Transverse colon (tissue), 4 donors: ENCODE data around the gene TET2. TPM values are rescaled to one million over a fixed set of nuclear protein-coding genes. Genes with fewer than 3 reads are reported as not detected.

Experiments used
- DNase-seq: peaks from one replicate; pipeline ENCODE4 v3.0.0-alpha.2; 2019
- H3K27ac ChIP-seq, 4 donors: fragments of 200-600 bp; sonication (generic); 2 replicates each; pipeline ENCODE4 v1.5.1; 2016 to 2018; ENCODE audit warnings: inconsistent platforms in 4 of 4
- H3K27me3 ChIP-seq: fragments of 200-600 bp; sonication (generic); 2 replicates; pipeline ENCODE4 v1.5.1; 2017; ENCODE audit warnings: inconsistent platforms
- H3K36me3 ChIP-seq, 4 donors: fragments of 200-600 bp; sonication (generic); 2 replicates each; pipeline ENCODE4 v1.5.1; 2017 to 2019; ENCODE audit warnings: inconsistent platforms in 4 of 4
- H3K4me1 ChIP-seq, 4 donors: fragments of 200-600 bp; sonication (generic); 2 replicates each; pipeline ENCODE4 v1.5.1; 2017 to 2020; ENCODE audit warnings: inconsistent platforms in 4 of 4
- H3K4me3 ChIP-seq, 4 donors: fragments of 200-600 bp; sonication (generic); 1 replicate in 1 of 4; 2 replicates in 3 of 4; pipeline versions ENCODE4 v1.5.1 to v1.6.1; 2017 to 2019; ENCODE audit warnings: inconsistent platforms in 4 of 4
- H3K9me3 ChIP-seq, 2 donors: fragments of 200-600 bp; sonication (generic); 2 replicates each; pipeline ENCODE4 v1.5.1; 2017 to 2019; ENCODE audit warnings: inconsistent platforms in 2 of 2
- CTCF ChIP-seq, 5 experiments: fragments of 200-600 bp in 3 of 5; fragments of 450-650 bp in 2 of 5; sonication (generic) in 3 of 5; IDR thresholded peaks; 1 replicate in 2 of 5; 2 replicates in 3 of 5; pipeline ENCODE4 v1.5.1; 2016 to 2017; ENCODE audit warnings: antibody characterized with exemption in 5 of 5, inconsistent platforms in 3 of 5, mild to moderate bottlenecking in 2 of 5, moderate library complexity in 1 of 5
- EP300 ChIP-seq: sonication (generic); formaldehyde crosslinking; IDR thresholded peaks from one replicate; pipeline ENCODE4 v1.6.1; 2017; ENCODE audit warnings: antibody characterized with exemption, low read depth
- POLR2A ChIP-seq: fragments of 450-650 bp; IDR thresholded peaks from one replicate; pipeline ENCODE4 v1.6.1; 2016; ENCODE audit warnings: antibody characterized with exemption, mild to moderate bottlenecking, moderate library complexity
- POLR2AphosphoS5 ChIP-seq, 3 donors: sonication (generic); formaldehyde crosslinking; IDR thresholded peaks; one replicate each; pipeline ENCODE4 v1.6.1; 2016; ENCODE audit warnings: antibody characterized with exemption in 3 of 3
- WGBS, 2 donors: methylation state at CpG; one replicate each; pipeline ENCODE4 v1.1.5; 2018; ENCODE audit warnings: low coverage in 1 of 2; 5-methylcytosine and 5-hydroxymethylcytosine counted together
- in situ Hi-C, 4 donors: fragments of 200-750 bp; cut with MboI; loops; one replicate each; pipeline versions ENCODE4 v1.15.0 to v1.15.1; 2017; ENCODE audit warnings: low sequenced_read_pairs in 3 of 4, low pct_ligation_motif_present in 1 of 4, low pct_unique_long_range_greater_than_20kb in 1 of 4
- intact Hi-C: fragments of 100-400 bp; cut with DNase I; formaldehyde crosslinking; loops from one replicate; pipeline ENCODE4 v1.15.1; 2023; ENCODE audit warnings: low total_unique reads
- total RNA-seq, 4 donors: library from RNA; depleted of rRNA; stranded (reverse); fragments of >200 nt; gene quantifications; one replicate each; pipeline ENCODE4 v1.1.0, GENCODE V29; 2016

The TET2 gene
- total RNA-seq, 4 donors from 2014 or later = 23.9 to 33.6 (median 29.5) TPM

DNA sequence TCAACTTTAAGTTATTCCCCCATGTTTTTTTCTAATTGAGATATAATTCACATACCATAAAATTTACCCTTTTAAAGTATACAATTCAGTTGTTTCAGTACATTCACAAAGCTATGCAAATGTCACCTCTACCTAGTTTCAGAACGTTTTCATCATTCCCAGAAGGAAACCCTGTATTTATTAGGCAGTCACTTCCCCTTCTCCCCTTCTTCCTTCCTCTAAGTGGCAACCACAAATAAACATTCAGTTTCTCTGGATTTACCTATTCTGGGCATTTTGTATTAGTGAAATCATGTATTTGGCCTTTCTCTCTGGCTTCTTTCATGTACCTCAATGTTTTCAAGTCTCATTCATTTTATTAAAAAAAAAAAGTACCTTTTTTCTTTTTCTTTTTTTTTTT, 101.9 kb downstream of the TET2 start:
- H3K27ac ChIP-seq = no peak overlapping the region
- H3K9me3 ChIP-seq = peaks cover 0 to 6% of the 10 kb centered on the region in 2 donors
- WGBS, 2 donors = 45 to 73% methylated on average over 1 of the region's 1 CpG
- in situ Hi-C loops (no loop called here), intact Hi-C loops (no loop called here)
- no peak for TF ChIP-seq POLR2AphosphoS5 (IDR thresholded peaks at IDR 0.05)
- TF ChIP-seq EP300 = no peak
- TF ChIP-seq CTCF (IDR thresholded peaks at IDR 0.05) = no peak
- TF ChIP-seq POLR2A = no peak
- no peak overlapping the region for H3K4me3 ChIP-seq
- peaks cover 0 to 8% (median 2%) of the 10 kb centered on the region in 4 donors for H3K36me3 ChIP-seq
- H3K27me3 ChIP-seq = no peaks in the 10 kb centered on the region
- no peaks in the 10 kb centered on the region for H3K4me1 ChIP-seq
- DNase-seq = no peak

- in situ Hi-C loops = no loop called here
- no peaks in the 10 kb centered on the region for H3K27me3 ChIP-seq
Measured at GRCh38 chr4:105257817-105258495, 111.3 kb downstream of the TET2 start.

GRCh38 chr4:105265689-105266088, 119.0 kb downstream of the TET2 start:
- H3K27ac ChIP-seq = no peak overlapping the region
- peaks cover 0 to 40% (median 14%) of the 10 kb centered on the region in 4 donors for H3K36me3 ChIP-seq
- no peak overlapping the region for H3K4me3 ChIP-seq
- no peak for TF ChIP-seq POLR2A
- no peak for TF ChIP-seq CTCF (IDR thresholded peaks at IDR 0.05)
- no peak for TF ChIP-seq EP300
- no peak for TF ChIP-seq POLR2AphosphoS5 (IDR thresholded peaks at IDR 0.05)
- H3K9me3 ChIP-seq = no peaks in the 10 kb centered on the region
- no peaks in the 10 kb centered on the region for H3K4me1 ChIP-seq
- no peaks in the 10 kb centered on the region for H3K27me3 ChIP-seq
- intact Hi-C loops (no loop called here), in situ Hi-C loops (no loop called here)
- DNase-seq = no peak
- WGBS, 2 donors = 75 to 85% methylated on average over 2 of the region's 2 CpGs

More at GRCh38 chr4:105257817-105258495, 111.3 kb downstream of the TET2 start:
- no peak overlapping the region for H3K27ac ChIP-seq
- TF ChIP-seq EP300 (no peak), CTCF (IDR thresholded peaks at IDR 0.05) (peak in 1 of 5 experiments; percentile 12)
- peaks cover 0 to 30% (median 14%) of the 10 kb centered on the region in 4 donors for H3K36me3 ChIP-seq
- no peaks in the 10 kb centered on the region for H3K4me1 ChIP-seq
- intact Hi-C loops = no loop called here
- H3K9me3 ChIP-seq = peaks cover 0 to 3% of the 10 kb centered on the region in 2 donors
- DNase-seq = no peak
- no peak overlapping the region for H3K4me3 ChIP-seq
- WGBS, 2 donors = 96 to 100% methylated on average over 1 of the region's 1 CpG

- H3K27me3 ChIP-seq = no peaks in the 10 kb centered on the region
- in situ Hi-C loops (no loop called here), intact Hi-C loops (no loop called here)
- peaks cover 0 to 25% (median 8%) of the 10 kb centered on the region in 4 donors for H3K36me3 ChIP-seq
- H3K9me3 ChIP-seq = no peaks in the 10 kb centered on the region
- 57 to 67% methylated on average over 3 of the region's 3 CpGs for WGBS, 2 donors
- no peak overlapping the region for H3K4me3 ChIP-seq
- H3K27ac ChIP-seq = no peak overlapping the region
- H3K4me1 ChIP-seq = no peaks in the 10 kb centered on the region
- no peak for DNase-seq
- TF ChIP-seq POLR2A = no peak
- TF ChIP-seq CTCF (IDR thresholded peaks at IDR 0.05) = no peak
- no peak for TF ChIP-seq EP300
- TF ChIP-seq POLR2AphosphoS5 (IDR thresholded peaks at IDR 0.05) = no peak
Measured at GRCh38 chr4:105267280-105267679, 120.6 kb downstream of the TET2 start.
